Articular chondrocyte of knee joint (primary cell): ENCODE data around the gene EPS8L1. TPM values are rescaled to one million over a fixed set of nuclear protein-coding genes. Genes with fewer than 3 reads are reported as not detected.

Source experiments
- small RNA-seq: library from RNA; depleted of rRNA; stranded (forward); fragments of <200 nt; gene quantifications from one replicate; pipeline ENCODE3, GENCODE V24; 2012
- total RNA-seq: library from RNA; depleted of rRNA; stranded (reverse); fragments of >200 nt; gene quantifications from 2 replicates; pipeline ENCODE4 v1.2.3, GENCODE V29; 2012

The EPS8L1 gene
- 0.26 TPM in 1 of 2 replicates, not detected in the other for total RNA-seq

GRCh38 chr19:55075371-55075998 is at the start of gene EPS8L1:
Gene EPS8L1, plus strand, starts transcription at chr19:55075869. Its CDS starts 576 bp downstream, at chr19:55076445.

GRCh38 chr19:55062735-55063491 is 12.8 kb upstream of the EPS8L1 start, which contains the start of gene RDH13:
Gene RDH13, minus strand, starts transcription at chr19:55063148. Its CDS starts 116 bp downstream, at chr19:55063032.

GRCh38 chr19:55116859-55117662 is 41.4 kb downstream of the EPS8L1 start, which contains the start of gene PPP1R12C:
Gene PPP1R12C, minus strand, starts transcription at chr19:55117637. Its CDS starts 94 bp downstream, at chr19:55117543.

Small RNAs within 50 kb of the gene (small RNA-seq; reads per million reads assigned to genes)
- not detected for gene MIR7975

Other genes starting within 250 kb of the EPS8L1 start
- gene KIR2DS4, start 243.2 kb upstream of the EPS8L1 start, total RNA-seq: not detected in 2 replicates
- gene KIR3DL2, start 225.4 kb upstream of the EPS8L1 start, total RNA-seq: not detected in 2 replicates
- gene FCAR, start 201.6 kb upstream of the EPS8L1 start, total RNA-seq: not detected in 2 replicates
- not detected in 2 replicates for gene NCR1, start 169.7 kb upstream of the EPS8L1 start, total RNA-seq
- not detected in 2 replicates for gene NLRP7, start 128.3 kb upstream of the EPS8L1 start, total RNA-seq
- 0.65 TPM in 1 of 2 replicates, not detected in the other for gene NLRP2, start 109.5 kb upstream of the EPS8L1 start, total RNA-seq
- gene GP6, start 37.6 kb upstream of the EPS8L1 start, total RNA-seq: not detected in 2 replicates
- gene RDH13, start 12.7 kb upstream of the EPS8L1 start, total RNA-seq: 8.6 and 9.1 TPM in 2 replicates
- gene PPP1R12C, start 41.8 kb downstream of the EPS8L1 start, total RNA-seq: 30.4 and 32.4 TPM in 2 replicates
- gene TNNT1, start 73.3 kb downstream of the EPS8L1 start, total RNA-seq: 1.9 and 7.8 TPM in 2 replicates
- gene TNNI3, start 81.9 kb downstream of the EPS8L1 start, total RNA-seq: not detected in 2 replicates
- 0.43 and 0.91 TPM in 2 replicates for gene DNAAF3, start 90.7 kb downstream of the EPS8L1 start, total RNA-seq
- not detected in 2 replicates for gene SYT5, start 104.4 kb downstream of the EPS8L1 start, total RNA-seq
- gene PTPRH, start 133.6 kb downstream of the EPS8L1 start, total RNA-seq: 5.1 and 7.1 TPM in 2 replicates
- 0.76 and 1.7 TPM in 2 replicates for gene TMEM86B, start 152.9 kb downstream of the EPS8L1 start, total RNA-seq
- 26.1 and 27.7 TPM in 2 replicates for gene PPP6R1, start 183.1 kb downstream of the EPS8L1 start, total RNA-seq
- 23.0 and 25.6 TPM in 2 replicates for gene HSPBP1, start 204.2 kb downstream of the EPS8L1 start, total RNA-seq
- 0.65 TPM in 2 replicates for gene BRSK1, start 208.1 kb downstream of the EPS8L1 start, total RNA-seq
- not detected in 2 replicates for gene TMEM150B, start 249.5 kb downstream of the EPS8L1 start, total RNA-seq